ENCODE measurements around the gene ADAM21. TPM values are rescaled to one million over a fixed set of nuclear protein-coding genes. Genes with fewer than 3 reads are reported as not detected.

ADAM21 gene
- total RNA-seq, 1 experiment from 2014 or later, result not detected

GRCh38 chr14:70415788-70416187, 36.2 kb upstream of the ADAM21 start:
- peak overlapping the region in 1 of 3 experiments; percentile 26; a peak in 1 of 7 replicates for H3K27ac Mint-ChIP-seq
- peaks cover 19% of the 10 kb centered on the region in 2 experiments for H3K4me1 Mint-ChIP-seq

More at GRCh38 chr14:70415788-70416187, 36.2 kb upstream of the ADAM21 start:
- no peak for DNase-seq
- H3K9me3 ChIP-seq (ENCODE audit: control insufficient read depth, low read depth, low read length), result no peaks in the 10 kb centered on the region
- H2BK5ac ChIP-seq (ENCODE audit: insufficient read length, low read length), result no peak overlapping the region
- H3K23me2 ChIP-seq (ENCODE audit: insufficient read length, low read depth, low read length, poor library complexity, severe bottlenecking), result no peaks in the 10 kb centered on the region
- no peak overlapping the region for H2AFZ ChIP-seq (ENCODE audit: low read length)
- no peaks in the 10 kb centered on the region for H3K79me1 ChIP-seq (ENCODE audit: insufficient read depth, low read depth, low read length, poor library complexity, severe bottlenecking)
- H2AK5ac ChIP-seq (ENCODE audit: insufficient read length, low read length), result no peak overlapping the region
- Mint-ChIP-seq H3K36me3 (ENCODE audit: insufficient read depth in 1 of 3, low read depth in 3 of 3) (peaks cover 0 to 6% (median 2%) of the 10 kb centered on the region in 3 experiments; a peak in 3 of 7 replicates), H3K4me3 (peak overlapping the region; percentile 86 to 93), H3K9me3 (no peaks in the 10 kb centered on the region), H3K27me3 (ENCODE audit: low read depth) (no peaks in the 10 kb centered on the region)
- no peak overlapping the region for H3K56ac ChIP-seq (ENCODE audit: insufficient read length, low read depth, low read length)
- H2BK120ac ChIP-seq (ENCODE audit: low read depth, low read length, poor library complexity, severe bottlenecking), result no peak overlapping the region
- no peaks in the 10 kb centered on the region for H4K20me1 ChIP-seq (ENCODE audit: control insufficient read depth, insufficient read depth, insufficient read length)
- H3K4me2 ChIP-seq (ENCODE audit: insufficient read depth, insufficient read length, low read length), result peak overlapping the region; percentile 73
- H4K5ac ChIP-seq (ENCODE audit: insufficient read length, low read depth, low read length), result no peak overlapping the region
- no peak overlapping the region for H3K4ac ChIP-seq (ENCODE audit: low read depth, low read length)
- peaks cover 4% of the 10 kb centered on the region; the same call in 1 of the 2 replicates for H3K79me2 ChIP-seq (ENCODE audit: insufficient read depth, low read length)
- H2BK20ac ChIP-seq (ENCODE audit: low read depth, low read length, poor library complexity, severe bottlenecking), result no peak overlapping the region
- H2BK15ac ChIP-seq (ENCODE audit: low read depth, low read length), result no peak overlapping the region
- no peak overlapping the region for H4K91ac ChIP-seq (ENCODE audit: insufficient read length, low read depth, low read length)
- no peak overlapping the region for H3K18ac ChIP-seq (ENCODE audit: insufficient read length, low read depth, low read length)
- no peak overlapping the region for H3K9ac ChIP-seq (ENCODE audit: extremely low read depth, insufficient read length, low read length)
- H3K4me1 ChIP-seq (ENCODE audit: insufficient read depth, low read length), result no peaks in the 10 kb centered on the region; the same call in 1 of the 2 replicates
- H4K8ac ChIP-seq (replicated peaks; ENCODE audit: insufficient read length, low read depth, low read length), result no peak overlapping the region
- H3K27me3 ChIP-seq (ENCODE audit: insufficient read depth, low read length), result no peaks in the 10 kb centered on the region
- no peak overlapping the region for H3K27ac ChIP-seq (ENCODE audit: insufficient read length, low read depth, low read length)
- H3T11ph ChIP-seq (ENCODE audit: low read length), result no peak overlapping the region
- no peak overlapping the region for H2BK12ac ChIP-seq (ENCODE audit: insufficient read length, low read depth, low read length)
- no peak for TF ChIP-seq CTCF (conservative IDR thresholded peaks at IDR 0.05)
- WGBS (ENCODE audit: extremely low coverage, insufficient read length, low lambda C conversion rate), result no CpG with 5 or more reads among the region's 2 CpGs
- H3K23ac ChIP-seq (ENCODE audit: insufficient read length, low read depth, low read length), result no peak overlapping the region
- no peak overlapping the region for H3K14ac ChIP-seq (ENCODE audit: insufficient read depth, low read length)
